SU-DHL-6 (cell line): ENCODE results near the gene PPP2R3B.

ENCODE experiments used
- H2AFZ ChIP-seq: fragments of 200-600 bp; sonication (generic); 2 replicates; pipeline ENCODE4 v1.6.1; 2014; ENCODE audit warnings: low read depth, mild to moderate bottlenecking, moderate library complexity, mixed read lengths, antibody characterized with exemption, low read length; ENCODE audit not compliant: severe bottlenecking
- H3F3A ChIP-seq: fragments of 200-600 bp; shearing (Covaris generic); 2 replicates; pipeline ENCODE4 v1.6.0; 2016; ENCODE audit warnings: antibody characterized with exemption, mild to moderate bottlenecking; ENCODE audit not compliant: insufficient read depth
- H3K27ac ChIP-seq: fragments of 200-600 bp; sonication (generic); 2 replicates; pipeline ENCODE4 v1.5.1; 2016; ENCODE audit warnings: low read depth, mild to moderate bottlenecking, low read length, moderate library complexity, mixed read lengths
- H3K27me3 ChIP-seq: fragments of 200-600 bp; sonication (generic), shearing (Covaris generic); 2 replicates; pipeline ENCODE4 v1.6.0; 2014; ENCODE audit warnings: mild to moderate bottlenecking, low read length
- H3K36me3 ChIP-seq: fragments of 200-600 bp; sonication (generic); 2 replicates; pipeline ENCODE4 v1.6.1; 2014; ENCODE audit warnings: mild to moderate bottlenecking, low read length, mixed read lengths
- H3K4me2 ChIP-seq: fragments of 300-600, 200-600 bp; shearing (Covaris generic), sonication (generic); 2 replicates; pipeline ENCODE4 v1.6.0; 2014; ENCODE audit warnings: low read length, low read depth, mild to moderate bottlenecking; ENCODE audit not compliant: poor library complexity, severe bottlenecking
- H3K4me3 ChIP-seq: fragments of 200-600 bp; sonication (generic); 2 replicates; pipeline ENCODE4 v1.5.1; 2014; ENCODE audit warnings: antibody characterized with exemption, low read length, mild to moderate bottlenecking, mixed read lengths; ENCODE audit not compliant: insufficient read depth, poor library complexity, severe bottlenecking
- H3K79me2 ChIP-seq: fragments of 200-600 bp; sonication (generic); 2 replicates; pipeline ENCODE4 v1.6.1; 2014; ENCODE audit warnings: mild to moderate bottlenecking, low read length, moderate library complexity; ENCODE audit not compliant: insufficient read depth
- H3K9ac ChIP-seq: fragments of 200-600 bp; sonication (generic); 2 replicates; pipeline ENCODE4 v1.7.0; 2014; ENCODE audit warnings: mild to moderate bottlenecking, low read length
- H3K9me2 ChIP-seq: fragments of 200-600 bp; sonication (generic); replicated peaks from 2 replicates; pipeline ENCODE4 v1.6.1; 2014; ENCODE audit warnings: low read length; ENCODE audit not compliant: insufficient read depth
- H3K9me3 ChIP-seq: fragments of 200-600 bp; sonication (generic); 2 replicates; pipeline ENCODE4 v1.6.1; 2014; ENCODE audit warnings: low read length, mixed read lengths; ENCODE audit not compliant: insufficient read depth
- H4K20me1 ChIP-seq: fragments of 200-600 bp; sonication (generic); 2 replicates; pipeline ENCODE4 v1.6.1; 2014; ENCODE audit warnings: low read depth, mild to moderate bottlenecking, antibody characterized with exemption, low read length, moderate library complexity, mixed read lengths
- EZH2phosphoT487 ChIP-seq: fragments of 200-600 bp; sonication (generic), shearing (Covaris generic); conservative IDR thresholded peaks from 2 replicates; pipeline ENCODE4 v1.6.1; 2018; ENCODE audit warnings: mild to moderate bottlenecking, antibody characterized with exemption, low read length, moderate library complexity, mixed read lengths
- TF ChIP-seq, protein P1 (sequence below): fragments of 200-600 bp; sonication (generic); IDR thresholded peaks from one replicate; pipeline ENCODE4 v1.5.1; 2017; ENCODE audit warnings: antibody characterized with exemption, mild to moderate bottlenecking, low read length, moderate library complexity; ENCODE audit not compliant: insufficient read depth, poor library complexity, severe bottlenecking

Gene PPP2R3B

GRCh38 chrX:374596-374995 lies 12.1 kb downstream of the PPP2R3B start:
- no peak overlapping the region for H3K4me2 ChIP-seq
- no peaks in the 10 kb centered on the region for H3K9me3 ChIP-seq
- no peaks in the 10 kb centered on the region for H3K36me3 ChIP-seq
- no peaks in the 10 kb centered on the region for H3K27me3 ChIP-seq
- H2AFZ ChIP-seq = no peak overlapping the region
- H3K27ac ChIP-seq = no peak overlapping the region
- H3K79me2 ChIP-seq = no peaks in the 10 kb centered on the region
- H3K9me2 ChIP-seq = no peaks in the 10 kb centered on the region
- H4K20me1 ChIP-seq = no peaks in the 10 kb centered on the region
- no peak for TF ChIP-seq EZH2phosphoT487
- TF ChIP-seq, protein P1, sequence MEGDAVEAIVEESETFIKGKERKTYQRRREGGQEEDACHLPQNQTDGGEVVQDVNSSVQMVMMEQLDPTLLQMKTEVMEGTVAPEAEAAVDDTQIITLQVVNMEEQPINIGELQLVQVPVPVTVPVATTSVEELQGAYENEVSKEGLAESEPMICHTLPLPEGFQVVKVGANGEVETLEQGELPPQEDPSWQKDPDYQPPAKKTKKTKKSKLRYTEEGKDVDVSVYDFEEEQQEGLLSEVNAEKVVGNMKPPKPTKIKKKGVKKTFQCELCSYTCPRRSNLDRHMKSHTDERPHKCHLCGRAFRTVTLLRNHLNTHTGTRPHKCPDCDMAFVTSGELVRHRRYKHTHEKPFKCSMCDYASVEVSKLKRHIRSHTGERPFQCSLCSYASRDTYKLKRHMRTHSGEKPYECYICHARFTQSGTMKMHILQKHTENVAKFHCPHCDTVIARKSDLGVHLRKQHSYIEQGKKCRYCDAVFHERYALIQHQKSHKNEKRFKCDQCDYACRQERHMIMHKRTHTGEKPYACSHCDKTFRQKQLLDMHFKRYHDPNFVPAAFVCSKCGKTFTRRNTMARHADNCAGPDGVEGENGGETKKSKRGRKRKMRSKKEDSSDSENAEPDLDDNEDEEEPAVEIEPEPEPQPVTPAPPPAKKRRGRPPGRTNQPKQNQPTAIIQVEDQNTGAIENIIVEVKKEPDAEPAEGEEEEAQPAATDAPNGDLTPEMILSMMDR = no peak
- no peak overlapping the region for H3K4me3 ChIP-seq
- H3F3A ChIP-seq = peaks cover 11% of the 10 kb centered on the region
- H3K9ac ChIP-seq = no peak overlapping the region

GRCh38 chrX:373641-374471 lies 12.9 kb downstream of the PPP2R3B start:
- Histone ChIP-seq H3K9ac (no peak overlapping the region), H3F3A (peaks cover 17% of the 10 kb centered on the region), H3K9me2 (no peaks in the 10 kb centered on the region), H4K20me1 (no peaks in the 10 kb centered on the region), H3K4me2 (no peak overlapping the region), H3K27me3 (no peaks in the 10 kb centered on the region), H3K9me3 (no peaks in the 10 kb centered on the region), H2AFZ (no peak overlapping the region), H3K36me3 (no peaks in the 10 kb centered on the region), H3K79me2 (no peaks in the 10 kb centered on the region), H3K27ac (no peak overlapping the region), H3K4me3 (no peak overlapping the region)
- TF ChIP-seq, protein P1 = no peak
- no peak for TF ChIP-seq EZH2phosphoT487

- Histone ChIP-seq H4K20me1 (no peaks in the 10 kb centered on the region), H2AFZ (no peak overlapping the region), H3F3A (peaks cover 17% of the 10 kb centered on the region), H3K9me2 (no peaks in the 10 kb centered on the region), H3K27me3 (no peaks in the 10 kb centered on the region), H3K27ac (no peak overlapping the region), H3K36me3 (no peaks in the 10 kb centered on the region), H3K9me3 (no peaks in the 10 kb centered on the region), H3K79me2 (no peaks in the 10 kb centered on the region), H3K4me3 (no peak overlapping the region), H3K9ac (no peak overlapping the region), H3K4me2 (no peak overlapping the region)
- TF ChIP-seq, protein P1 = no peak
- no peak for TF ChIP-seq EZH2phosphoT487
Observed at GRCh38 chrX:372856-373640, 13.7 kb downstream of the PPP2R3B start.
